Smooth muscle cell (in vitro differentiated cells): ENCODE measurements around the gene ANGEL1. TPM values are rescaled to one million over a fixed set of nuclear protein-coding genes. Genes with fewer than 3 reads are reported as not detected.

Experiments
- DNase-seq: peaks from one replicate; lab custom pipeline; 2025; ENCODE audit not compliant: unreplicated experiment; lab: John Stamatoyannopoulos, UW
- H2AFZ ChIP-seq: fragments of 200-600 bp; sonication (generic); 2 replicates; pipeline ENCODE4 v1.6.0; 2016; ENCODE audit warnings: antibody characterized with exemption, low read depth, mild to moderate bottlenecking
- H3F3A ChIP-seq: fragments of 200-600 bp; sonication (generic); 2 replicates; pipeline ENCODE4 v1.6.0; 2017; ENCODE audit warnings: antibody characterized with exemption, low read depth
- H3K27ac ChIP-seq: fragments of 200-600 bp; sonication (generic); 2 replicates; pipeline ENCODE4 v1.5.1; 2016; ENCODE audit warnings: low read depth, mild to moderate bottlenecking
- H3K27me3 ChIP-seq: fragments of 200-600 bp; sonication (generic); 2 replicates; pipeline ENCODE4 v1.6.1; 2016; ENCODE audit warnings: low read depth, mild to moderate bottlenecking
- H3K36me3 ChIP-seq: fragments of 200-600 bp; sonication (generic); 2 replicates; pipeline ENCODE4 v1.5.1; 2016; ENCODE audit warnings: low read depth
- H3K4me1 ChIP-seq: fragments of 200-600 bp; sonication (generic); 2 replicates; pipeline ENCODE4 v1.5.1; 2016; ENCODE audit warnings: low read depth
- H3K4me2 ChIP-seq: fragments of 200-600 bp; sonication (generic); 2 replicates; pipeline ENCODE4 v1.6.0; 2016; ENCODE audit warnings: mild to moderate bottlenecking
- H3K4me3 ChIP-seq: fragments of 200-600 bp; sonication (generic); 2 replicates; pipeline ENCODE4 v1.5.1; 2016; ENCODE audit warnings: mild to moderate bottlenecking
- H3K79me2 ChIP-seq: fragments of 200-600 bp; sonication (generic); 2 replicates; pipeline ENCODE4 v1.6.0; 2016; ENCODE audit warnings: low read depth, mild to moderate bottlenecking
- H3K9ac ChIP-seq: fragments of 200-600 bp; sonication (generic); 2 replicates; pipeline ENCODE4 v1.6.0; 2016; ENCODE audit warnings: low read depth
- H3K9me3 ChIP-seq: fragments of 200-600 bp; sonication (generic); replicated peaks from 2 replicates; pipeline ENCODE4 v1.5.1; 2016; ENCODE audit warnings: low read depth
- H4K20me1 ChIP-seq: fragments of 200-600 bp; sonication (generic); 2 replicates; pipeline ENCODE4 v1.6.0; 2016; ENCODE audit warnings: low read depth
- WGBS: methylation state at CpG from one replicate; pipeline ENCODE4 v1.1.7; 2016; ENCODE audit warnings: low lambda C conversion rate; 5-methylcytosine and 5-hydroxymethylcytosine counted together
- polyA plus RNA-seq: library from polyadenylated mRNA; unstranded; fragments of >200 nt; fragmentation: Nextera tagmentation; extraction: Ambion mirVana; gene quantifications from 2 replicates; pipeline ENCODE4 v1.2.1, GENCODE V29; 2016
- total RNA-seq: library from RNA; depleted of rRNA; stranded (reverse); fragments of >200 nt; gene quantifications from 2 replicates; pipeline ENCODE4 v1.2.3, GENCODE V29; 2014
- TF ChIP-seq, protein P1 (sequence below): fragments of 200-600 bp; sonication (generic); IDR thresholded peaks from 2 replicates; pipeline ENCODE4 v1.5.1; 2017; ENCODE audit warnings: borderline replicate concordance, mild to moderate bottlenecking, antibody characterized with exemption; ENCODE audit not compliant: insufficient read depth, poor library complexity, severe bottlenecking

Gene ANGEL1, protein sequence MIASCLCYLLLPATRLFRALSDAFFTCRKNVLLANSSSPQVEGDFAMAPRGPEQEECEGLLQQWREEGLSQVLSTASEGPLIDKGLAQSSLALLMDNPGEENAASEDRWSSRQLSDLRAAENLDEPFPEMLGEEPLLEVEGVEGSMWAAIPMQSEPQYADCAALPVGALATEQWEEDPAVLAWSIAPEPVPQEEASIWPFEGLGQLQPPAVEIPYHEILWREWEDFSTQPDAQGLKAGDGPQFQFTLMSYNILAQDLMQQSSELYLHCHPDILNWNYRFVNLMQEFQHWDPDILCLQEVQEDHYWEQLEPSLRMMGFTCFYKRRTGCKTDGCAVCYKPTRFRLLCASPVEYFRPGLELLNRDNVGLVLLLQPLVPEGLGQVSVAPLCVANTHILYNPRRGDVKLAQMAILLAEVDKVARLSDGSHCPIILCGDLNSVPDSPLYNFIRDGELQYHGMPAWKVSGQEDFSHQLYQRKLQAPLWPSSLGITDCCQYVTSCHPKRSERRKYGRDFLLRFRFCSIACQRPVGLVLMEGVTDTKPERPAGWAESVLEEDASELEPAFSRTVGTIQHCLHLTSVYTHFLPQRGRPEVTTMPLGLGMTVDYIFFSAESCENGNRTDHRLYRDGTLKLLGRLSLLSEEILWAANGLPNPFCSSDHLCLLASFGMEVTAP
- total RNA-seq (18.1 and 20.4 TPM in 2 replicates), polyA plus RNA-seq (8.4 and 9.5 TPM in 2 replicates)

DNA sequence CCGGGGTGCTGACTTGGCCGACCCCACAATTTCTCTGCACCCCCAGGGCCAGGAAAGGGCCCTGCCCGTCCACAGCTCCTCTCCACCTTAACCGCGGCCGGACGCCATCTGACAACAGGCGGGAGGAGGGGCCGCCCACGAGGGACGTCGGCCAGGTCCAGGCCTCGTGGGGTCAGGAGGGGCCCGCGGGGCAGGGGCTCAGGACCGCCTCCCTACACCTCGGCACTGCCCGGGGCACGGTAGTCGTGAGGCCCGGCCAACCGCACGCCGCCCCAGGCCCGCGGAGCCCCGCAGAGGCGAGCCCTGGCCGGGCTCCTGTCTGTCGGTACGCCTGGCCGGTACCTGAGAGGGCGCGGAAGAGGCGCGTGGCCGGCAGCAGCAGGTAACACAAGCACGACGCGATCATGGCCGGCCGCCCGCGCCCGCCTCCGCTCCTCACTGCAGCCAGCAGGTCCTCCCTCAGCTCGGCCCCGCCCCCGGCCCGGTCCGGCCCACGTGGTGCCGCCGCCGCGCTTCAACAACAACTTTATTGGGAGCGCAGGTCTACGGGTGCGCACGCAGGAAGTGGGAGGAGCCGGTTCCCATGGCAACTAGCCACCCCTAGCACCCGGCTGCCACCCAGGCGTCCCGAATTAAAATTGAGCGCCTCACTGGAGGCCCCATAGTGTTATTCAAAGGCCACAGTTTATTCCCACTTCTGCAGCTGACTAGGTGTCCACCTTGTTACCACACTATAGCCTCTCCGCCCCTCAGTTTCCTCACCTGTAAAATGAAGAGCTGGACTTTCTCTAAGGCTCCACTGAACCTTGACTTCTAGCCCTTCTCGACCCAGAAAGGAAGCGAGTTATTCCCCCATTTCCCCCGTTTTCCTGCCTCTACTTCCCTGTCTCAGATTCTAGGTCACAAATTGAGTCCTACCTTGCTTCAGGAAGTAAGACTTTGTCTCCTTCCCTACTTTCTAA is at the start of gene ANGEL1:
Gene ANGEL1 (minus strand): TSS at position 461 of the 962 bp plus-strand sequence. CDS start 55 bp downstream, at position 406.
- peak within 1 kb of the TSS; percentile 82 for H3K9ac ChIP-seq
- H3K79me2 ChIP-seq, result peaks cover 8% of the 10 kb centered on the region
- H3K9me3 ChIP-seq, result no peaks in the 10 kb centered on the region
- TF ChIP-seq, protein P1, sequence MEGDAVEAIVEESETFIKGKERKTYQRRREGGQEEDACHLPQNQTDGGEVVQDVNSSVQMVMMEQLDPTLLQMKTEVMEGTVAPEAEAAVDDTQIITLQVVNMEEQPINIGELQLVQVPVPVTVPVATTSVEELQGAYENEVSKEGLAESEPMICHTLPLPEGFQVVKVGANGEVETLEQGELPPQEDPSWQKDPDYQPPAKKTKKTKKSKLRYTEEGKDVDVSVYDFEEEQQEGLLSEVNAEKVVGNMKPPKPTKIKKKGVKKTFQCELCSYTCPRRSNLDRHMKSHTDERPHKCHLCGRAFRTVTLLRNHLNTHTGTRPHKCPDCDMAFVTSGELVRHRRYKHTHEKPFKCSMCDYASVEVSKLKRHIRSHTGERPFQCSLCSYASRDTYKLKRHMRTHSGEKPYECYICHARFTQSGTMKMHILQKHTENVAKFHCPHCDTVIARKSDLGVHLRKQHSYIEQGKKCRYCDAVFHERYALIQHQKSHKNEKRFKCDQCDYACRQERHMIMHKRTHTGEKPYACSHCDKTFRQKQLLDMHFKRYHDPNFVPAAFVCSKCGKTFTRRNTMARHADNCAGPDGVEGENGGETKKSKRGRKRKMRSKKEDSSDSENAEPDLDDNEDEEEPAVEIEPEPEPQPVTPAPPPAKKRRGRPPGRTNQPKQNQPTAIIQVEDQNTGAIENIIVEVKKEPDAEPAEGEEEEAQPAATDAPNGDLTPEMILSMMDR, result no peak
- WGBS, result 6% methylated on average over 63 of the region's 69 CpGs
- no peaks in the 10 kb centered on the region for H3F3A ChIP-seq
- H3K4me2 ChIP-seq, result peak within 1 kb of the TSS; percentile 100
- no peaks in the 10 kb centered on the region for H3K36me3 ChIP-seq
- no peaks in the 10 kb centered on the region for H3K27me3 ChIP-seq
- peaks cover 13% of the 10 kb centered on the region for H3K4me1 ChIP-seq
- peak within 1 kb of the TSS; percentile 87 for H3K4me3 ChIP-seq
- peak within 1 kb of the TSS; percentile 50 for H3K27ac ChIP-seq
- peaks cover 8% of the 10 kb centered on the region for H4K20me1 ChIP-seq
- H2AFZ ChIP-seq, result peak within 1 kb of the TSS; percentile 87
- peak; percentile 83 for DNase-seq

DNA sequence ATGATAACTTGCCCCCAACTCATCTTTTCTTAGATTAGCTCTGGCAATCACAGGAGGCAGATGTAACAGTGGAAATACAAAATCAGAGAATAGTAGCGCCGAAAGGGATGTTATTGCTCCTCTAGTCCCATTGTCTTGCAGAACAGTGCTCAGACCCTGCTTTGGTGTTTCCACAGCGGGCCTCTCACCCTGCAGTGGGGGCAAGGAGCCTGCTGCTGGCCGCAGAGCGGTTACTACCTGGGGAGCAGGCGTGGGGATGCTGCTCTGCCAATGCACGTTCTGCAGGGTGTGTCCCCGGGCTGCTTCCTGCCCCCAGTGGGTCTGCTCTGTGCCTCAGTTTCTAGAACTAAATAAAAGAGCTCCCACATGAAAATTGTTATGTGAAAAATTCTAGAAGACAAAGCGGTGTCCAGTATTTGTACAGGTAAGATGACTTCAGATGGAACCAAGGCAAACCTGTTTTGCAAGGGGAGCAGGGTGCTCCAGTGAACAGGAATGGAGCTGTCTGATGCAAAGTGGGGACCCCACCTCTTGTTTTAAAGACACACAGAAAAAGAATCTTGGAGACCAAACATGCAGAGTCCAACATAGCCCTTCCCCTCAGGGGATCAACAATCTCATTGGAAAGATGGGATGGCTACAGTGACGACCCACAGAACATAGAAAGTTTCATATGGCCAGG is 49.0 kb upstream of the ANGEL1 start:
- Histone ChIP-seq H3K4me1 (no peaks in the 10 kb centered on the region), H3K27me3 (peaks cover 3% of the 10 kb centered on the region), H4K20me1 (no peaks in the 10 kb centered on the region)

DNA sequence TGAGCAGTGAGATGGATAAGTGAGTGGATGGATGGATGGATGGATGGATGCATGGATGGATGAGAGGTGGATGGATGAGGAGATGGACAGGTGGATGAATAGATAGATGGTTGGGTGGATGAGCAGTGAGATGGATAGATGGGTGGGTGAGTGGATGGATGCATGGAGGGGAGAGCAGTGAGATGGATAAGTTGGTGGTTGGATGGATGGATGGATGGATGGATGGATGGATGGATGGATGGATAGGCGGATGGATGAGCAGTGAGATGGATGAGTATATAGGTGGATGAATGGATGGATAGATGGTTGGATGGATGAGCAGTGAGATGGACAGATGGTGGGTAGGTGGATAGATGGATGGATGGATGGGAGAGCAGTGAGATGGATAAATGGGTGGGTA is 44.1 kb upstream of the ANGEL1 start:
- Histone ChIP-seq H3K27ac (no peak overlapping the region), H3K4me1 (no peaks in the 10 kb centered on the region), H3K36me3 (no peaks in the 10 kb centered on the region), H4K20me1 (no peaks in the 10 kb centered on the region), H2AFZ (no peak overlapping the region), H3K79me2 (no peaks in the 10 kb centered on the region), H3K4me3 (no peak overlapping the region), H3K27me3 (peaks cover 3% of the 10 kb centered on the region), H3F3A (no peaks in the 10 kb centered on the region), H3K9ac (no peak overlapping the region), H3K4me2 (no peak overlapping the region), H3K9me3 (no peaks in the 10 kb centered on the region)
- WGBS, result 58% methylated on average over 1 of the region's 1 CpG
- DNase-seq, result no peak
- TF ChIP-seq, protein P1, result no peak

More for the DNA sequence above, 49.0 kb upstream of the ANGEL1 start:
- Histone ChIP-seq H2AFZ (no peak overlapping the region), H3K9ac (no peak overlapping the region), H3K4me3 (no peak overlapping the region), H3K4me2 (no peak overlapping the region), H3K9me3 (no peaks in the 10 kb centered on the region), H3K27ac (no peak overlapping the region), H3K79me2 (no peaks in the 10 kb centered on the region), H3K36me3 (no peaks in the 10 kb centered on the region), H3F3A (no peaks in the 10 kb centered on the region)
- TF ChIP-seq, protein P1, result no peak
- DNase-seq, result no peak
- WGBS, result 58% methylated on average over 10 of the region's 10 CpGs
